ENCODE data around the gene ZNF487. TPM values are rescaled to one million over a fixed set of nuclear protein-coding genes. Genes with fewer than 3 reads are reported as not detected.

ZNF487 gene
- polyA plus RNA-seq, 1 donor from 2014 or later: 11.8 TPM

GRCh38 chr10:43427166-43427825 lies 9.6 kb upstream of the ZNF487 start:
- Histone ChIP-seq H3K36me3 (ENCODE audit: insufficient read depth, low read length) (no peaks in the 10 kb centered on the region), H3K79me2 (replicated peaks; ENCODE audit: insufficient read depth, low read length) (no peaks in the 10 kb centered on the region), H3F3A (ENCODE audit: insufficient read depth, low read length, poor library complexity, severe bottlenecking) (no peaks in the 10 kb centered on the region), H3K9ac (ENCODE audit: low read length) (no peak overlapping the region), H3K27ac (ENCODE audit: low read length) (no peak overlapping the region), H3K27me3 (ENCODE audit: insufficient read depth, low read depth, low read length) (no peaks in the 10 kb centered on the region), H3K4me2 (ENCODE audit: low read length) (no peak overlapping the region), H2AFZ (ENCODE audit: low read depth, low read length) (no peak overlapping the region), H3K4me3 (ENCODE audit: low read length) (no peak overlapping the region), H3K9me3 (ENCODE audit: low read length) (no peaks in the 10 kb centered on the region), H3K9me2 (ENCODE audit: insufficient read depth, low read length) (no peaks in the 10 kb centered on the region), H4K20me1 (ENCODE audit: insufficient read depth) (no peaks in the 10 kb centered on the region)
- no peak for TF ChIP-seq SMC3 (conservative IDR thresholded peaks at IDR 0.05; ENCODE audit: poor library complexity)
- TF ChIP-seq POLR2AphosphoS5 (IDR thresholded peaks at IDR 0.05): no peak
- TF ChIP-seq TAF1 (IDR thresholded peaks at IDR 0.05; ENCODE audit: low read depth): no peak
- TF ChIP-seq EZH2 (IDR thresholded peaks at IDR 0.05; ENCODE audit: borderline replicate concordance, insufficient read depth, low read length, poor library complexity, severe bottlenecking): no peak
- TF ChIP-seq EP300 (conservative IDR thresholded peaks at IDR 0.05; ENCODE audit: poor library complexity, severe bottlenecking): no peak
- TF ChIP-seq MXI1 (conservative IDR thresholded peaks at IDR 0.05; ENCODE audit: poor library complexity, severe bottlenecking): no peak
- no peak for TF ChIP-seq REST (IDR thresholded peaks at IDR 0.05; ENCODE audit: borderline replicate concordance)
- no peak for TF ChIP-seq CTCF (IDR thresholded peaks at IDR 0.05; ENCODE audit: poor library complexity, severe bottlenecking)
- TF ChIP-seq RAD21 (conservative IDR thresholded peaks at IDR 0.05): no peak

DNA sequence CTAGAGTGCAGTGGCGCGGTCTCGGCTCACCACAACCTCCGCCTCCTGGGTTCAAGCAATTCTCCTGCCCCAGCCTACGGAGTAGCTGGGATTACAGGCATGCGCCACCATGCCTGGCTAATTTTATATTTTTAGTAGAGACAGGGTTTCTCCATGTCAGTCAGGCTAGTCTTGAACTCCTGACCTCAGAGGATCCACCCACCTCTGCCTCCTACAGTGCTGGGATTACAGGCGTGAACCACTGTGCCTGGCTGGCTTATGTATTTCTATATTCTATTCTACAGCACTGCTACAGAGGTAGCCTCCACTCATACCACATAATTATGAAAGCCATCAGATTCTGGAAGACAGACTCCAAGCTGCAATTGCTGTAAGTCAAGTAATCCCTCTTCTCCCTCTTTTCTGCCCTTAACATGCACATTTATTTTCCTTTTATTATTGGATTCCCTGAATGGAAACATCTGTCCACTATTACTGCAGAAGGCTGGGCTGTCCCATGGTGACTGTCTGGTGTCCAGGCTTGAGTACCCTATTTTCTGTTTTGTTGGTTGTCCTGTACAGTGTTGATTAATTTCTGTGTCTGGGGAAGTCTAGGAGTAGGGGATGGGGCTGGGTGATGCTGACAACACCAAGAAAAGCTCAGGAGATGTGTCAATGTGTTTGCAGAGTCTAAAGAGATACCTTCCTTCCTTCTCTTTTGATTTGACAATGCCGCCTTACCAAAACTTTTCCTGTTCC lies 5.8 kb upstream of the ZNF487 start:
- H3K27me3 ChIP-seq (ENCODE audit: insufficient read depth, low read depth, low read length): no peaks in the 10 kb centered on the region
- no peaks in the 10 kb centered on the region for H4K20me1 ChIP-seq (ENCODE audit: insufficient read depth)
- no peaks in the 10 kb centered on the region for H3K9me2 ChIP-seq (ENCODE audit: insufficient read depth, low read length)
- no peak overlapping the region for H2AFZ ChIP-seq (ENCODE audit: low read depth, low read length)
- no peaks in the 10 kb centered on the region for H3K79me2 ChIP-seq (replicated peaks; ENCODE audit: insufficient read depth, low read length)
- no peaks in the 10 kb centered on the region for H3K9me3 ChIP-seq (ENCODE audit: low read length)
- no peak overlapping the region for H3K27ac ChIP-seq (ENCODE audit: low read length)
- no peaks in the 10 kb centered on the region for H3F3A ChIP-seq (ENCODE audit: insufficient read depth, low read length, poor library complexity, severe bottlenecking)
- H3K4me2 ChIP-seq (ENCODE audit: low read length): no peak overlapping the region
- H3K4me3 ChIP-seq (ENCODE audit: low read length): no peak overlapping the region
- TF ChIP-seq TAF1 (IDR thresholded peaks at IDR 0.05; ENCODE audit: low read depth) (no peak), EZH2 (IDR thresholded peaks at IDR 0.05; ENCODE audit: borderline replicate concordance, insufficient read depth, low read length, poor library complexity, severe bottlenecking) (no peak), CTCF (IDR thresholded peaks at IDR 0.05; ENCODE audit: poor library complexity, severe bottlenecking) (no peak), REST (IDR thresholded peaks at IDR 0.05; ENCODE audit: borderline replicate concordance) (no peak)
- no peaks in the 10 kb centered on the region for H3K36me3 ChIP-seq (ENCODE audit: insufficient read depth, low read length)
- no peak overlapping the region for H3K9ac ChIP-seq (ENCODE audit: low read length)

All from neural cell (in vitro differentiated cells).